PC-3 (cell line): Measurements from ENCODE around the gene ZNF534. TPM values are rescaled to one million over a fixed set of nuclear protein-coding genes. Genes with fewer than 3 reads are reported as not detected.

Experiments
- ATAC-seq: fragments of 200-7000 bp; cut with Tn5 transposase; 2 replicates; pipeline ENCODE4 v1.9.1; 2020; ENCODE audit warnings: mild to moderate bottlenecking, moderate library complexity
- Bru-seq: library from RNA; stranded (reverse); fragments of 400-500 nt; gene quantifications from one replicate; lab custom pipeline; 2021; lab: Mats Ljungman, UMichigan
- BruChase-seq, 2 experiments: library from RNA; stranded (reverse); fragments of 400-500 nt; gene quantifications; one replicate each; lab custom pipeline; 2021; lab: Mats Ljungman, UMichigan
- BruUV-seq: library from RNA; stranded (reverse); fragments of 400-500 nt; replicated peaks from 2 replicates; lab custom pipeline; 2021; lab: Mats Ljungman, UMichigan
- CTCF ChIA-PET: fragments of 300-600 bp; sonication (Branson Sonifier 250); formaldehyde crosslinking; loops from one replicate; lab custom pipeline; 2022; ENCODE audit warnings: antibody characterized with exemption; lab: Charles Lee
- POLR2A ChIA-PET: fragments of 300-600 bp; sonication (Branson Sonifier 250); formaldehyde crosslinking; loops from one replicate; lab custom pipeline; 2022; ENCODE audit warnings: antibody characterized with exemption; ENCODE audit not compliant: unreplicated experiment; lab: Charles Lee
- DNase-seq: peaks from one replicate; pipeline ENCODE4 v3.0.0-alpha.2; 2015
- H2AFZ ChIP-seq: fragments of 300-600 bp; sonication (generic); 2 replicates; pipeline ENCODE4 v1.6.0; 2016; ENCODE audit warnings: antibody characterized with exemption, low read length
- H3F3A ChIP-seq: fragments of 300-600 bp; sonication (generic); one replicate; pipeline ENCODE4 v1.6.0; 2017; ENCODE audit warnings: antibody characterized with exemption, low read length, control low read depth, mild to moderate bottlenecking; ENCODE audit not compliant: unreplicated experiment
- H3K27ac ChIP-seq: fragments of 300-600 bp; sonication (generic); 2 replicates; pipeline ENCODE4 v1.5.1; 2016; ENCODE audit warnings: mild to moderate bottlenecking, low read length
- H3K27me3 ChIP-seq: fragments of 300-600 bp; sonication (generic); 2 replicates; pipeline ENCODE4 v1.6.1; 2016; ENCODE audit warnings: low read length, mixed read lengths
- H3K36me3 ChIP-seq: fragments of 300-600 bp; sonication (generic); 2 replicates; pipeline ENCODE4 v1.6.1; 2016; ENCODE audit warnings: low read depth, mixed run types, low read length, mixed read lengths
- H3K4me1 ChIP-seq: fragments of 300-600 bp; sonication (generic); 2 replicates; pipeline ENCODE4 v1.5.1; 2016; ENCODE audit warnings: low read length; ENCODE audit not compliant: insufficient read depth
- H3K4me2 ChIP-seq: fragments of 300-600 bp; sonication (generic); 2 replicates; pipeline ENCODE4 v1.6.0; 2016; ENCODE audit warnings: low read length
- H3K4me3 ChIP-seq: fragments of 300-600 bp; sonication (generic); 2 replicates; pipeline ENCODE4 v1.5.1; 2016; ENCODE audit warnings: mild to moderate bottlenecking, low read length, mixed read lengths
- H3K79me2 ChIP-seq: fragments of 300-600 bp; sonication (generic); 2 replicates; pipeline ENCODE4 v1.6.1; 2017; ENCODE audit warnings: low read length, mixed read lengths
- H3K9ac ChIP-seq: fragments of 300-600 bp; sonication (generic); 2 replicates; pipeline ENCODE4 v1.6.0; 2016; ENCODE audit warnings: mild to moderate bottlenecking, low read length
- H3K9me2 ChIP-seq: fragments of 300-600 bp; sonication (generic); replicated peaks from 2 replicates; pipeline ENCODE4 v1.6.1; 2016; ENCODE audit warnings: mixed run types, low read length, mixed read lengths
- H3K9me3 ChIP-seq: fragments of 300-600 bp; sonication (generic); 2 replicates; pipeline ENCODE4 v1.6.1; 2016; ENCODE audit warnings: low read length, mixed read lengths
- H4K20me1 ChIP-seq: fragments of 300-600 bp; sonication (generic); 2 replicates; pipeline ENCODE4 v1.6.1; 2016; ENCODE audit warnings: low read length, mixed read lengths
- CTCF ChIP-seq: fragments of 300-600 bp; sonication (generic); conservative IDR thresholded peaks from 2 replicates; pipeline ENCODE4 v1.5.1; 2017; ENCODE audit warnings: antibody characterized with exemption, low read depth, mild to moderate bottlenecking, low read length
- EZH2 ChIP-seq: fragments of 300-600 bp; sonication (generic); IDR thresholded peaks from one replicate; pipeline ENCODE4 v1.6.1; 2017; ENCODE audit warnings: antibody characterized with exemption, mild to moderate bottlenecking, low read length; ENCODE audit not compliant: unreplicated experiment
- EZH2phosphoT487 ChIP-seq: fragments of 300-600 bp; sonication (generic); IDR thresholded peaks from 2 replicates; pipeline ENCODE4 v1.6.1; 2018; ENCODE audit warnings: mild to moderate bottlenecking, antibody characterized with exemption, low read length, borderline replicate concordance
- intact Hi-C: fragments of 100-400 bp; cut with micrococcal nuclease; formaldehyde crosslinking; loops from 2 replicates; pipeline ENCODE4 v1.9.0; 2023
- long read RNA-seq: library from polyadenylated mRNA; unstranded; transcript quantifications from one replicate; pipeline ENCODE4 v2.0.0, GENCODE V29; 2021; ENCODE audit not compliant: unreplicated experiment
- total RNA-seq: library from RNA; depleted of rRNA; stranded (reverse); fragments of >200 nt; gene quantifications from 2 replicates; pipeline ENCODE4 v1.2.3, GENCODE V29; 2014; rRNA removed

The ZNF534 gene
- total RNA-seq (not detected in 2 replicates), Bru-seq, nascent RNA (percentile 22 among the genes with signal in this experiment), BruChase-seq, experiment 1, labeled RNA remaining after a 6-hour chase (percentile 26 among the genes with signal in this experiment), BruChase-seq, experiment 2, labeled RNA remaining after a 2-hour chase (percentile 40 among the genes with signal in this experiment)
- long read RNA-seq, partial matches to known transcripts = 0 of 1 reads
- long read RNA-seq, other reads (novel, unspliced or antisense) = 1 of 1 reads

- H3F3A ChIP-seq = no peaks in the 10 kb centered on the region
- H3K4me3 ChIP-seq = no peak within 1 kb of the TSS
- H3K9me2 ChIP-seq = no peaks in the 10 kb centered on the region
- H2AFZ ChIP-seq = no peak within 1 kb of the TSS
- ATAC-seq = no peak
- H3K4me1 ChIP-seq = no peaks in the 10 kb centered on the region
- H3K36me3 ChIP-seq = peaks cover 8% of the 10 kb centered on the region; the same call in 1 of the 2 replicates
- H3K9me3 ChIP-seq = peaks cover 46% of the 10 kb centered on the region
- ChIA-PET CTCF (no interaction called here), POLR2A (no interaction called here)
- intact Hi-C loops = no loop called here
- no peaks in the 10 kb centered on the region for H4K20me1 ChIP-seq
- no peak within 1 kb of the TSS for H3K4me2 ChIP-seq
- no peak within 1 kb of the TSS for H3K9ac ChIP-seq
- TF ChIP-seq EZH2 (no peak), CTCF (no peak), EZH2phosphoT487 (no peak)
- H3K79me2 ChIP-seq = no peaks in the 10 kb centered on the region
- H3K27me3 ChIP-seq = no peaks in the 10 kb centered on the region
- DNase-seq = no peak
- no TSS peak for BruUV-seq
- no peak within 1 kb of the TSS for H3K27ac ChIP-seq
Observed at GRCh38 chr19:52428937-52429336, at the start of gene ZNF534. Gene ZNF534 (plus strand): TSS chr19:52429148. CDS start chr19:52431475, 2,327 bp downstream.

DNA sequence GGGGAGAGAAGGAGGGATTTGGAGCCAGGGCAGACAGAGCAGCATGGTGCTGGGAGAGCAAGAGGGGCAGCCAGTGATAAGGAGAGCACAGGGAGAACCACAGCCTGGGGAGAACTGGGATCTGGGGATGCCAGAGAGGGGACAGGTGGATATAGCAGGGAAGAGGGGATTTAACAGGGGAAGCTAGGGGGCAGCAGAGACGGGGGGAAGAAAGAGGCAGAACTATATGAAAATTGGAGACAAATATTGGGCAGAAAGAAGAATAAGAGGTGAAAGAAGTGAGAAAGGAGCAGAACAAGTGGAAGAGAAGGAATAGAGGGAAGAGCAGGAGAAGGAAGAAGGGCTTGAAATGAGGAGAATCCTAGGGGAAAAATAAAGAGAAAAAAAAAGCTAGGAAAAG lies 37.8 kb upstream of the ZNF534 start:
- ATAC-seq = no peak

More for the DNA sequence above, 37.8 kb upstream of the ZNF534 start:
- no peak overlapping the region for H2AFZ ChIP-seq
- no peaks in the 10 kb centered on the region for H3F3A ChIP-seq
- H4K20me1 ChIP-seq = no peaks in the 10 kb centered on the region
- H3K9me2 ChIP-seq = no peaks in the 10 kb centered on the region
- H3K4me1 ChIP-seq = no peaks in the 10 kb centered on the region
- no peaks in the 10 kb centered on the region for H3K27me3 ChIP-seq
- peaks cover 5% of the 10 kb centered on the region; the same call in 1 of the 2 replicates for H3K36me3 ChIP-seq
- DNase-seq = no peak
- H3K79me2 ChIP-seq = no peaks in the 10 kb centered on the region
- no peak overlapping the region for H3K27ac ChIP-seq
- ChIA-PET POLR2A (no interaction called here), CTCF (no interaction called here)
- H3K9me3 ChIP-seq = peaks cover 45% of the 10 kb centered on the region
- no peak overlapping the region for H3K9ac ChIP-seq
- intact Hi-C loops = no loop called here
- TF ChIP-seq EZH2phosphoT487 (no peak), CTCF (no peak), EZH2 (no peak)
- H3K4me3 ChIP-seq = no peak overlapping the region
- H3K4me2 ChIP-seq = no peak overlapping the region
- no TSS peak for BruUV-seq
